Stimulated activated CD8-positive, alpha-beta memory T cell treated with anti-CD3 and anti-CD28 coated beads, Interleukin-7, amount 100 ng/mL, for 1 hour (primary cell): ENCODE results near the gene CALHM1.
A peak's percentile ranks its signal among the peaks of the same experiment; 100 is the strongest.
"Not testable (repeated sequence)": the region's sequence is repeated elsewhere in the genome, so short reads cannot be mapped to it uniquely, and the experiment has no call there.

Source experiments
- DNase-seq, 2 donors: peaks; one replicate each; pipeline ENCODE4 v3.0.0-alpha.2; 2020; ENCODE audit warnings: low read depth in 2 of 2

Gene CALHM1

DNA sequence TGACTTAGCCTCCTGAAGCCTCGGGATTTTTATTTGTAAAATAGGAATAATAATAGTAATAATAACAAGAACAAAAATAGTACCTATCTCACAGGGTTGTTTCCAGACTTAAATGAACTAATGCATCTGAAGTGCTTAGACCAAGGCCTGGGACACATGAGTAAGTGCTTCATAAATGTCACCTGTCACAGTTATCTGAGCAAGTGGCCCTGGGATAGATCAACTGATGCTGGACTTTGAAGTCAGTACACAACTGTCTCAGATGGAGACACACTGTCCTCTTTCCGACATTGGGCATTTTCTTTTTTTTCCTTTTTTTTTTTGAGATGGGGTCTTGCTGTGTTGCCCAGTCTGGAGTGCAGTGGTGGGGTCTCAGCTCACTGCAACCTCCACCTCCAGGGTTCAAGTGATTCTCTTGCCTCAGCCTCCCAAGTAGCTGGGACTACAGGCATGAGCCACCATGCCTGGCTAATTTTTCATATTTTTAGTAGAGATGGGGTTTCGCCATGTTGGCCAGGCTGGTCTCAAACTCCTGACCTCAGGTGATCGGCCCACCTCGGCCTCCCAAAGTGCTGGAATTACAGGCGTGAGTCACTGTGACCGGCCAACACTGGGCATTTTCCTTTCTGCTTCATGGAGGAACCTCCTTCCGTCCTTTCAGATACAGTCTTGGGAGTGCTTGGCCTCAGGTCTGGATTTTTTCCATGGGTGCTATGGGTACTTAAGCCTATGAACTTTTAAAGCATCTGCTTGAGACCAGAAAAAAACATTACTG, 28.1 kb upstream of the CALHM1 start:
- DNase-seq, result not testable (repeated sequence)

- DNase-seq, result no peak
These were observed 23.4 kb upstream of the CALHM1 start for GRCh38 chr10:103481974-103482531.

- DNase-seq, result no peak
These were observed 21.8 kb upstream of the CALHM1 start for GRCh38 chr10:103480521-103480920.

GRCh38 chr10:103479135-103479534, 20.4 kb upstream of the CALHM1 start, which contains the start of gene CALHM3:
CALHM3 (minus strand) TSS chr10:103479240; CDS start chr10:103479032, 208 bp downstream.
- DNase-seq, result no peak

- no peak for DNase-seq
These were observed 20.0 kb upstream of the CALHM1 start for GRCh38 chr10:103478671-103479070.

- no peak for DNase-seq
These were observed 17.5 kb upstream of the CALHM1 start for GRCh38 chr10:103476046-103476768.

DNA sequence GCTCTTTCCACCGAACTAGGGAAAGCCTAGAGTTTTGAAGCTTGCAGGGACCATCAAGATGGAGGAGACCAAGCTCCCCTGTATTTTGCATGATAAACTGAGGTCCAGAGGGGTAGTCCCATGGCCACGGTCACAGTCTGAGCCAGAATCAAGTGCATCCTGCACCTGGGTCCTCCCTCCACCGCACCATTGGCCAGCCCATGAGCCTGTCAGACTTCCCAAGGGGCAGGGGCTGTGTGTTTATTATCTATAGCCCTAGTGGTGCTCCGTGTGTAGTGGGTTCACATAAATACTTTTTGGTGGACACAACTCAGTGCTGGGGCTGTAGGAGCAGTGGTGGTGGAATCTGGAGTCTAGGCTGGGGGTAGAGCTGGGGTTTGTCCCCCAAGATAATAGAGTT, 16.7 kb upstream of the CALHM1 start:
- no peak for DNase-seq

DNA sequence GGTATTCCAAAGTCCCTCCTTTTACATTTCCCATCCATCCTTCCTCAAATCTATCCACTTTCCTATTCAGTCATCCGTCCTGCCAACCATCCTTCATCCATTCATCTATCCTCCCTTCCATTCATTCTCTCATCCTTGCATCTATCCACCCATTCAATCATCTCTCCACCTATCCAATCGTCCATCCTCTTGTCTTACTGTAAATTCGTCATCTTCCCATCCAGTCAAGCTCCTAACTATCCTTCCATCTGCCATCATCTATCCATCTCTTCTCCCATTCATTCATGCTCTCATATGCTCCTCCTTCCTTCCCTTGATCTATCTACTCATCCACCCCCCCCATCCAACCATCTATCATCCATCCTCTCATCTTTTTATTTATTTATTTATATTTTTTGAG, 15.4 kb upstream of the CALHM1 start:
- DNase-seq, result no peak

GRCh38 chr10:103473261-103473671, 14.6 kb upstream of the CALHM1 start:
- DNase-seq, result no peak

DNA sequence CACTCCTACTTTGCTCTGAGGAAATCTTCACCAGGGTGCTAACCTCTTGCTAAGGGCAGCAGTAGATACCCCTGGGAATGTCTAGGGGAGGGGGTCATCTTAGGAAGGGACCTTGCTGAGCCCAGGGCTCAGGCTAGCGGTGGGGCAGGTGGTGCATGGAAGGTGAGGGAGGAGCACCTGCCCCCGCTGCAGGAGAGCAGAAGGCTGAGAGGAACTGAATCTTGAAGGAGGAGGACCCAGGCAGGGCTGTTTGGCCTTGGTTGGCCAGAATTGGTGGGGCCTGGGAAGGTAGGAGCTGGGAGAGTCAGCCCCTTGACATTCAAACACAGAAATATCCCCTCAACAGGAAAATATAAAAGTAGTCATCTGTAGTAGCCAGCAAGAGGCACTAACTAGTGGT, 13.3 kb upstream of the CALHM1 start:
- no peak for DNase-seq

GRCh38 chr10:103470761-103471653, 12.3 kb upstream of the CALHM1 start:
- DNase-seq, result peak; percentile 45 to 46

- DNase-seq, result no peak
These were observed 10.5 kb upstream of the CALHM1 start for GRCh38 chr10:103469201-103469600.

GRCh38 chr10:103467406-103467805, 8.7 kb upstream of the CALHM1 start:
- no peak for DNase-seq

DNA sequence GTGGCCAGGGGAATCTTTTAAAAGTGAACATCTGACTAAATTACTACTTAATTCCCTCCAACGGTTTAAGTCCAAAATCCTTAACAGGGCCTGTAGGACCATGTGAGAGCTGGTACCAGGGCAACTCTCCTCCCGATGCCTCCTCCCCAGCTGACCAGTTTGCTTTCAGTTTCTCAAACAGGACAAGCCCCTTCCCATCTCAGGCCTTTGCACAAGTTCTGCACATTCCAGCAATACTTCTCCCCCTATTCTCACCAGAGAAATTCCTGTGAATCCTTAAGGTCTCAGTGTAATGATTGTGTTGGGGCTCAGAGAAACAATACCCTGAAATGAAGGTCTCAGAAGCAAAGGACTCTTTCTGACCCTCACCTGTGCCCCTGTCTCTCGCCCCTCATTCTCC, 8.0 kb upstream of the CALHM1 start:
- no peak for DNase-seq

- DNase-seq, result no peak
These were observed 6.9 kb upstream of the CALHM1 start for GRCh38 chr10:103465411-103466179.

- no peak for DNase-seq
These were observed 4.8 kb upstream of the CALHM1 start for GRCh38 chr10:103463499-103463898.

DNA sequence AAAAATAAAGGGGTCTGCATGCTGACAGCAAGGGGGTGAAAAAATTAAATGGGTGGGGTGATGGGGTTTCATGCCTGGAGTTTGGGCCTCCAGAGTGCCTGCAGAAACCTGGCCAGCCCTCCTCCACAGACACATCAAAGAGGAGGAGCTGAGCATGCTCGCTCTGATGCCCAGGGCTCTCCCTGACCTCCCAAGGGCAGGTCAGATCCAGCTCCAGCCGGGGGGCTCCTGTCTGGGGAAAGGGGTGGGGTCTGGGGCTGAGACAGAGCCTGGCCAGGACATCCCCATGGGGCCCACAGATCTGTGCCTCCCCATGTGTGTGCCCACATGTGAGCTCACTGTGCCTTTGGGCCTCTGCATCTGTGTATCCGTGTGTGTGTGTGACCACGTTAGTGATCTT, 915 bp upstream of the CALHM1 start:
- no peak for DNase-seq

DNA sequence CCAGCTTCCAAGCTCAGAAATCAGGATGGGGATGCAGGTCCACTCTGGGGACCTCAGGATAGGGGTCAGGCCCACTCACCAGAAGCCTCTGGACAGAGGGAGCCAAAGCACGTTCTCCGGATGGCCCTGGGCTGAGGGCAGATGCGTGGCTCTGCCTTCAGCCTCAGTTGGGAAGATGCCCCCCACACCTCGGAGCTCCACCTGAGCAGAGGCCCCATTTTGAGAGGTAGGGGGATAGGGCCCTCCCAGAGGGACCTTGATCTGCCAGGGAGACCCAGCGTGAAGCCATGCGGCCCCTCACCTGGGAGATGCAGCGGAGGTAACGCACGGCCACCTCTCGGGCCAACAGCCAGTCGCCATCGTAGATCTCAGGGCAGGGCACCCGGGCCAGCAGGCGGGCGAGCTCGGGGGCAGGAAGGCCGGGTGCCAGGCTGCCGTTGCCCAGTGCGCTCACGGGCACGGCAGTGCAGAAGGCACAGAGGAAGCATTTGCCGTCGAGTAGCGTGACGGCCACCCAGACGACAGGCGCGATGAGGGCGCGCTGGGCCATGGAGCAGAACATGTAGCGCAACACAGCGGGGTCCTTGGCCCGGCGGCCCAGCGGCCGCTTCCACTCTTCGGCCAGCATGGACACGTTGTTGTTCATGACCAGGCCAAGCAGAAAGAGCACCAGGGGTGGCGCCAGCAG, 660 bp downstream of the CALHM1 start:
- no peak for DNase-seq

DNA sequence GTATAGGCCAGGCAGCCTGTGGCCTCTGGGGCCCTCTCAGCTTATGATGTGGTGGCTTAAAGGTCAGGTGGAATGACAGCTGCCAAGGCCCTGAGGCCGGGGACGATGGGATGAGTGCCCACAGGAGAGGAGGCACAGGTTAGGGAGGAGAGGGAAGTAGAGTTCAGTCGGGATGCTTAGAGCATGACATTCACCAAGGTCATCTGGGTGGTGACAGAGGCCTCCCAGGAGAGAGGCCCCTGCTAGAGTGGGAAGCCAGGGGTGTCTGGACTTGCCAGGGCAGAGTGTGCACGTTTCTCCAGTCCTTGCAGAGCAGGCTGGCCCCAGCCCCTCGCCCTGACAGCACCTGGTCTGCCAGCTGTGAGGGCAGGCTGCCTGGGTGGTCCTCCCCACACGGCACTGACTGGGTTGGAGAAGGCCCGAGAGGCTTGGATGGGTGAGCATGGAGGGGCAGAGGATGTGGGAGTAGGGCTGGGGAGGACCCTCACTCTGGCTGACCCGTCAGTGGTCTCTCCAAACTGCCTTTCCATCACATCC, 1.5 kb downstream of the CALHM1 start:
- no peak for DNase-seq

DNA sequence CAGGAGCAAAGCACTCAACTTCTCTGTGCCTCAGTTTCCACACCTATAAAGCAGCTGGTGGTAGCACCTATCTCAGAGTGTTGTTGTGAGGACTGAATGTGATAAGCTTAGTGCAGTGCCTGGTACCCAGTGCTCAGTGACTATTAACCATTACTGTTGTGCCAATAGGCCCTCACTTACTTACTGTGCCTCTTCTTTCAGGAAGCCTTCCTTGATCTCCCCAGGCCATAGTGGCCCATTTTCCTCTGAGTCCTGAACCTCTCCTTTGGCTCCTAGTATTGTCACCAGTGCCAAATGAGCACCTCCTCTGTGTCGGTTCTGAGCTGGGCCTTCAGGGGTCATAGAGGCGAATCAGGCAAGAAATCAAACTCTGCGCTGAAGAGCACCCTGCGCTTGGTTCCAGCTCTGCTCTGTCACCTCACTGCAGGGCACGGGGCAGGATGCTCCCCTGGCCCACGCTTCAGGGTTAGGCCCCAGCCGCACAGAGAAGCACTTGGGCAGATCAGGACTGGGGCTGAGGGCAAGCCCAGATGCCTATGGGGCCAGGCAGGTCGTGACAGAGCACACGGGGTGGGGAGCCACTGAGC, 2.5 kb downstream of the CALHM1 start:
- no peak for DNase-seq
